HG02870 (cell line): ENCODE measurements around the gene ENPP3.

ENCODE experiments used
- ATAC-seq: cut with Tn5 transposase; IDR thresholded peaks from one replicate; pipeline ENCODE4 v1.9.1; 2021; ENCODE audit warnings: mild to moderate bottlenecking, moderate library complexity; ENCODE audit not compliant: unreplicated experiment

ENPP3 gene

GRCh38 chr6:131791476-131791875, 154.4 kb downstream of the ENPP3 start:
- no peak for ATAC-seq

- ATAC-seq = no peak
Measured at GRCh38 chr6:131792091-131792496, 155.0 kb downstream of the ENPP3 start.

- ATAC-seq = no peak
Measured at GRCh38 chr6:131795366-131795765, 158.3 kb downstream of the ENPP3 start.
